SK-N-SH (cell line): ENCODE data around the gene NFX1. TPM values are rescaled to one million over a fixed set of nuclear protein-coding genes. Genes with fewer than 3 reads are reported as not detected.

Experiments
- CTCF ChIA-PET: fragments of 300-600, 350-600 bp; formaldehyde crosslinking; extraction: SDS; loops from one replicate; lab custom pipeline; 2021; lab: Yijun Ruan, JAX
- POLR2A ChIA-PET: fragments of 350-600 bp; sonication (Branson Sonifier 250); formaldehyde crosslinking; extraction: SDS; loops from one replicate; lab custom pipeline; 2020; ENCODE audit warnings: antibody characterized with exemption, inconsistent platforms; lab: Yijun Ruan, JAX
- DNase-seq: peaks from one replicate; pipeline ENCODE4 v3.0.0; 2012
- H2AFZ ChIP-seq: fragments of 200-600 bp; sonication (generic); 2 replicates; pipeline ENCODE4 v1.8.1; 2016; ENCODE audit warnings: antibody characterized with exemption, mild to moderate bottlenecking, low read depth
- H3F3A ChIP-seq: fragments of 200-600 bp; sonication (generic); replicated peaks from 2 replicates; pipeline ENCODE3; 2016; ENCODE audit warnings: antibody characterized with exemption, mild to moderate bottlenecking; ENCODE audit not compliant: insufficient read depth
- H3K27ac ChIP-seq, 2 experiments: fragments of 200-500 bp in 1 of 2; fragments of 200-600 bp in 1 of 2; sonication (Bioruptor generic) in 1 of 2; sonication (generic), shearing (Covaris generic) in 1 of 2; 2 replicates each; pipeline versions ENCODE4 v1.5.1 to v1.6.1; 2014 to 2016; ENCODE audit warnings: low read depth in 2 of 2, inconsistent platforms in 1 of 2, low read length in 1 of 2, mild to moderate bottlenecking in 1 of 2, mixed read lengths in 1 of 2
- H3K27me3 ChIP-seq: fragments of 200-600 bp; sonication (generic), shearing (Covaris generic); 2 replicates; pipeline ENCODE4 v1.6.1; 2016; ENCODE audit warnings: mixed run types; ENCODE audit not compliant: insufficient read depth
- H3K36me3 ChIP-seq, 2 experiments: fragments of 200-500 bp in 1 of 2; fragments of 200-600 bp in 1 of 2; sonication (Bioruptor generic) in 1 of 2; sonication (generic) in 1 of 2; replicated peaks in 1 of 2; 2 replicates each; pipeline versions ENCODE3 to v1.5.1; 2014 to 2016; ENCODE audit warnings: low read length in 1 of 2, mild to moderate bottlenecking in 1 of 2; ENCODE audit not compliant: insufficient read depth in 2 of 2, control insufficient read depth in 1 of 2
- H3K4me1 ChIP-seq, 2 experiments: fragments of 200-500 bp in 1 of 2; fragments of 200-600 bp in 1 of 2; sonication (Bioruptor generic) in 1 of 2; sonication (generic), shearing (Covaris generic) in 1 of 2; 2 replicates each; pipeline versions ENCODE4 v1.5.1 to v1.6.1; 2014 to 2016; ENCODE audit warnings: low read depth in 1 of 2, low read length in 1 of 2, mixed run types in 1 of 2; ENCODE audit not compliant: insufficient read depth in 2 of 2, control insufficient read depth in 1 of 2
- H3K4me2 ChIP-seq: fragments of 200-600 bp; sonication (generic), shearing (Covaris generic); 2 replicates; pipeline ENCODE4 v1.6.1; 2017; ENCODE audit warnings: mixed run types
- H3K4me3 ChIP-seq, 2 experiments: fragments of 200-500 bp in 1 of 2; fragments of 200-600 bp in 1 of 2; sonication (Bioruptor generic) in 1 of 2; sonication (generic), shearing (Covaris generic) in 1 of 2; 2 replicates each; pipeline versions ENCODE4 v1.5.1 to v1.8.1; 2014 to 2016; ENCODE audit warnings: low read depth in 2 of 2, inconsistent platforms in 1 of 2, low read length in 1 of 2, mild to moderate bottlenecking in 1 of 2, mixed read lengths in 1 of 2, moderate library complexity in 1 of 2
- H3K79me2 ChIP-seq: fragments of 200-600 bp; sonication (generic); 2 replicates; pipeline ENCODE4 v1.8.1; 2017; ENCODE audit warnings: mild to moderate bottlenecking; ENCODE audit not compliant: insufficient read depth
- H3K9ac ChIP-seq: fragments of 200-600 bp; sonication (generic); 2 replicates; pipeline ENCODE4 v1.6.1; 2017; ENCODE audit warnings: mixed run types
- H3K9me2 ChIP-seq: fragments of 200-600 bp; sonication (generic); 2 replicates; pipeline ENCODE4 v1.6.1; 2017; ENCODE audit warnings: mixed run types
- H3K9me3 ChIP-seq: fragments of 200-600 bp; sonication (generic); 2 replicates; pipeline ENCODE4 v1.6.1; 2017; ENCODE audit warnings: mixed run types, mild to moderate bottlenecking, moderate library complexity
- H4K20me1 ChIP-seq: fragments of 200-600 bp; sonication (generic); 2 replicates; pipeline ENCODE4 v1.6.1; 2017; ENCODE audit warnings: mild to moderate bottlenecking, mixed run types; ENCODE audit not compliant: insufficient read depth
- CHD2 ChIP-seq: fragments of 150-350 bp; IDR thresholded peaks from 2 replicates; pipeline ENCODE4 v1.6.1; 2018; ENCODE audit warnings: low read length; ENCODE audit not compliant: partially characterized antibody
- EZH2phosphoT487 ChIP-seq: fragments of 200-600 bp; sonication (generic); IDR thresholded peaks from 2 replicates; pipeline ENCODE4 v1.6.1; 2017; ENCODE audit warnings: low read depth, mixed run types, mild to moderate bottlenecking, antibody characterized with exemption, moderate library complexity, borderline replicate concordance
- GABPA ChIP-seq: IDR thresholded peaks from 2 replicates; pipeline ENCODE4 v1.4.0; 2012; ENCODE audit warnings: low read depth, mild to moderate bottlenecking
- POLR2AphosphoS5 ChIP-seq: IDR thresholded peaks from 2 replicates; pipeline ENCODE4 v1.6.1; 2012; ENCODE audit warnings: low read depth, low read length
- RXRA ChIP-seq: IDR thresholded peaks from 2 replicates; pipeline ENCODE4 v1.4.0; 2012; ENCODE audit warnings: low read depth, mild to moderate bottlenecking, borderline replicate concordance
- SIN3A ChIP-seq: IDR thresholded peaks from 2 replicates; pipeline ENCODE4 v1.6.1; 2012; ENCODE audit warnings: low read depth, mild to moderate bottlenecking, low read length, moderate library complexity, borderline replicate concordance
- WGBS: methylation state at CpG from one replicate; pipeline ENCODE4 v1.1.6; 2017; ENCODE audit warnings: low lambda C conversion rate; 5-methylcytosine and 5-hydroxymethylcytosine counted together
- polyA plus RNA-seq, 3 experiments: library from polyadenylated mRNA; depleted of rRNA; stranded (reverse); fragments of >200 nt; gene quantifications; 2 replicates each; pipeline ENCODE4 v1.2.3, GENCODE V29; 2012
- TF ChIP-seq, protein P1 (sequence below): IDR thresholded peaks from 2 replicates; pipeline ENCODE4 v1.6.1; 2012; ENCODE audit warnings: mild to moderate bottlenecking, low read depth, low read length, moderate library complexity
- TF ChIP-seq, protein P2 (sequence below): fragments of 150-350 bp; IDR thresholded peaks from 2 replicates; pipeline ENCODE4 v1.6.1; 2016; ENCODE audit warnings: mild to moderate bottlenecking, low read depth, low read length
- TF ChIP-seq, protein P3 (sequence below): IDR thresholded peaks from 2 replicates; pipeline ENCODE4 v1.4.0; 2012; ENCODE audit warnings: low read depth, borderline replicate concordance

Gene NFX1
- polyA plus RNA-seq, 1 of the 3 experiments (the other 2 are of a cell fraction), result 19.6 TPM

DNA sequence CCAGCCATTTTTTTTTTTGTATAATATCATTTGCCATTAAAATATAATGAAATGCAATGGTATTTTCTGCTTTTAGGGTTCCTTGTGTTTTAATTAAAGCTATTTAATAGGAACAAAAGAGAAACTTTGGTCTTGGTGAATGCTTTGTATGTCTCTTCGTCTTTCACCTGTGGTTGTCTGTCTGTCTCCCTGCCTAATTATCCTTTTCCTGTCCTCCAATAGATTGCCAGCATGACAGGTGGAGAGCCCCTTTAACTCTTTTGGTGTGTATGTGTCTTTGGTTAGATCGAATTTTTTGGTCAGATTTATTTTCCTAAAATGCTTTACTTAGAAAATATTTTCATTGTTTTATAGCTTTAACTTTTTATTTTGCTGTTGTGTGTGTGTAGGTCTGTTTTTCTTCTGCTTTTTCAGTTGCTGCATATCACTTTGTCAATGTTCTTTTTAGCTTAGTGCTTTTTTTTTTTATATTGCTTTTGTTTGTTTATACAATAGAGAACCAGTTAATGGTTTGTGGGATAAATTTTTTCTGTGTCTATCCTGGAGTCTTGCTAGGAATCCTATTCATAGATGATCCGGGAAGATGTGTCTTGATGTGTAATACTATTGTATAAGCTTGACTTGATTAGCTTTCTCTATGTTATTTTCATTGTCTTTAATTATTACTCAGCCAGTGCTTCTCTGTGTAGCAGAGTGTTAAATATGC is 16.9 kb upstream of the NFX1 start (continued):
- TF ChIP-seq, protein P1, sequence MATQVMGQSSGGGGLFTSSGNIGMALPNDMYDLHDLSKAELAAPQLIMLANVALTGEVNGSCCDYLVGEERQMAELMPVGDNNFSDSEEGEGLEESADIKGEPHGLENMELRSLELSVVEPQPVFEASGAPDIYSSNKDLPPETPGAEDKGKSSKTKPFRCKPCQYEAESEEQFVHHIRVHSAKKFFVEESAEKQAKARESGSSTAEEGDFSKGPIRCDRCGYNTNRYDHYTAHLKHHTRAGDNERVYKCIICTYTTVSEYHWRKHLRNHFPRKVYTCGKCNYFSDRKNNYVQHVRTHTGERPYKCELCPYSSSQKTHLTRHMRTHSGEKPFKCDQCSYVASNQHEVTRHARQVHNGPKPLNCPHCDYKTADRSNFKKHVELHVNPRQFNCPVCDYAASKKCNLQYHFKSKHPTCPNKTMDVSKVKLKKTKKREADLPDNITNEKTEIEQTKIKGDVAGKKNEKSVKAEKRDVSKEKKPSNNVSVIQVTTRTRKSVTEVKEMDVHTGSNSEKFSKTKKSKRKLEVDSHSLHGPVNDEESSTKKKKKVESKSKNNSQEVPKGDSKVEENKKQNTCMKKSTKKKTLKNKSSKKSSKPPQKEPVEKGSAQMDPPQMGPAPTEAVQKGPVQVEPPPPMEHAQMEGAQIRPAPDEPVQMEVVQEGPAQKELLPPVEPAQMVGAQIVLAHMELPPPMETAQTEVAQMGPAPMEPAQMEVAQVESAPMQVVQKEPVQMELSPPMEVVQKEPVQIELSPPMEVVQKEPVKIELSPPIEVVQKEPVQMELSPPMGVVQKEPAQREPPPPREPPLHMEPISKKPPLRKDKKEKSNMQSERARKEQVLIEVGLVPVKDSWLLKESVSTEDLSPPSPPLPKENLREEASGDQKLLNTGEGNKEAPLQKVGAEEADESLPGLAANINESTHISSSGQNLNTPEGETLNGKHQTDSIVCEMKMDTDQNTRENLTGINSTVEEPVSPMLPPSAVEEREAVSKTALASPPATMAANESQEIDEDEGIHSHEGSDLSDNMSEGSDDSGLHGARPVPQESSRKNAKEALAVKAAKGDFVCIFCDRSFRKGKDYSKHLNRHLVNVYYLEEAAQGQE, result no peak
- TF ChIP-seq GABPA (no peak), RXRA (no peak), SIN3A (no peak)

DNA sequence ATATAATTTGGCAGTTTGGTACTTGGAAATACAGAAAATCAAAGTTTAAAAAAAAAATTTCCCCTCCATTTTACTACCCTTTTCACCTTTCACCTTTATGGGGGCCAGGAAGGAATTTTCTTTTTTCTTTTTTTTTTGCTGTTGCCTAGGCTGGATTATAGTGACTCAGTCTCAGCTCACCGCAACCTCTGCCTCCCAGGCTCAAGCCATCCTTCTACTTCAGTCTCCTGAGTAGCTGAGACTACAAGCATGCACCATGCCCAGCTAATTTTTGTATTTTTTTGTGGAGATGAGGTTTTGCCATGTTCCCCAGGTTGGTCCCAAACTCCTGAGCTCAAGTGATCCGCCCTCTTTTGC is 16.4 kb upstream of the NFX1 start:
- Histone ChIP-seq H3K4me3 (no peak overlapping the region), H3K27ac (no peak overlapping the region), H3K79me2 (peaks cover 16% of the 10 kb centered on the region), H3K36me3 (peaks cover 76 to 82% of the 10 kb centered on the region in 2 experiments), H3K4me1 (no peaks in the 10 kb centered on the region), H4K20me1 (no peaks in the 10 kb centered on the region), H3K9me3 (no peaks in the 10 kb centered on the region), H2AFZ (no peak overlapping the region), H3F3A (peaks cover 18% of the 10 kb centered on the region), H3K4me2 (no peak overlapping the region), H3K9ac (no peak overlapping the region), H3K27me3 (no peaks in the 10 kb centered on the region), H3K9me2 (no peaks in the 10 kb centered on the region)
- no peak for DNase-seq
- POLR2A ChIA-PET, result interaction anchor here (1.1 kb wide), 1 partner anchor 16 kb away, joined by 3 read pairs; the partner anchor contains the start of gene NFX1
- WGBS, result 82% methylated on average over 2 of the region's 2 CpGs
- TF ChIP-seq POLR2AphosphoS5 (no peak), EZH2phosphoT487 (no peak), CHD2 (no peak)
- TF ChIP-seq, protein P2, sequence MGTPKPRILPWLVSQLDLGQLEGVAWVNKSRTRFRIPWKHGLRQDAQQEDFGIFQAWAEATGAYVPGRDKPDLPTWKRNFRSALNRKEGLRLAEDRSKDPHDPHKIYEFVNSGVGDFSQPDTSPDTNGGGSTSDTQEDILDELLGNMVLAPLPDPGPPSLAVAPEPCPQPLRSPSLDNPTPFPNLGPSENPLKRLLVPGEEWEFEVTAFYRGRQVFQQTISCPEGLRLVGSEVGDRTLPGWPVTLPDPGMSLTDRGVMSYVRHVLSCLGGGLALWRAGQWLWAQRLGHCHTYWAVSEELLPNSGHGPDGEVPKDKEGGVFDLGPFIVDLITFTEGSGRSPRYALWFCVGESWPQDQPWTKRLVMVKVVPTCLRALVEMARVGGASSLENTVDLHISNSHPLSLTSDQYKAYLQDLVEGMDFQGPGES, result no peak
- TF ChIP-seq, protein P3, sequence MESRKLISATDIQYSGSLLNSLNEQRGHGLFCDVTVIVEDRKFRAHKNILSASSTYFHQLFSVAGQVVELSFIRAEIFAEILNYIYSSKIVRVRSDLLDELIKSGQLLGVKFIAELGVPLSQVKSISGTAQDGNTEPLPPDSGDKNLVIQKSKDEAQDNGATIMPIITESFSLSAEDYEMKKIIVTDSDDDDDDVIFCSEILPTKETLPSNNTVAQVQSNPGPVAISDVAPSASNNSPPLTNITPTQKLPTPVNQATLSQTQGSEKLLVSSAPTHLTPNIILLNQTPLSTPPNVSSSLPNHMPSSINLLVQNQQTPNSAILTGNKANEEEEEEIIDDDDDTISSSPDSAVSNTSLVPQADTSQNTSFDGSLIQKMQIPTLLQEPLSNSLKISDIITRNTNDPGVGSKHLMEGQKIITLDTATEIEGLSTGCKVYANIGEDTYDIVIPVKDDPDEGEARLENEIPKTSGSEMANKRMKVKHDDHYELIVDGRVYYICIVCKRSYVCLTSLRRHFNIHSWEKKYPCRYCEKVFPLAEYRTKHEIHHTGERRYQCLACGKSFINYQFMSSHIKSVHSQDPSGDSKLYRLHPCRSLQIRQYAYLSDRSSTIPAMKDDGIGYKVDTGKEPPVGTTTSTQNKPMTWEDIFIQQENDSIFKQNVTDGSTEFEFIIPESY, result no peak
- CTCF ChIA-PET, result interaction anchor here (0.8 to 1.3 kb wide), 2 partner anchors 10 to 129 kb away, joined by 3 read pairs; partner anchors contain the start of genes BAG1 and CHMP5
